ENCODE data around the gene EDAR. TPM values are rescaled to one million over a fixed set of nuclear protein-coding genes. Genes with fewer than 3 reads are reported as not detected.

EDAR gene
- polyA plus RNA-seq, 2 of the 4 experiments (the other 2 are of a cell fraction), result 0.05 to 0.26 TPM

DNA sequence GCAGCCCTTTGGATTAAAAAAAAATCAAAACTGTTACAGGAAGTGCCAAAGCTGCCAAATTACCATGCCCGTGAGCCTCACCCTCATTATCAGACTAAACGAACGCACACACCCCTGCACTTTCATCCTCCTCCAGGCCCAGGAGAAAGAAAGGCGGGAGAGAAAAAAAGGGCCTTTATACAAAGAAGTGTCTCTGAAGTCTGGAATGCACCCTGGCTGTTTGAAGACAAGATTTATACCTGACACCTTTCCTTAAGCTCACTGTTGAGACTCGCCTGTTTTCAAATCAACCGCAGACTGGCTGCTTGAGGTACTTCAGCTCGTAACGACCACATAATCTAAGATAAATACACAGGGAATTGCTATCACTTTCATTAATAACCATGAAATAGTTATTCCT lies 31.0 kb downstream of the EDAR start:
- CTCF ChIA-PET, result interaction anchor here (0.6 to 2.0 kb wide), 3 partner anchors 29 to 83 kb away, joined by 3 to 6 read pairs (median 4); partner anchors contain the start of gene EDAR
- ATAC-seq, result no peak
- POLR2A ChIA-PET, result no interaction called here

DNA sequence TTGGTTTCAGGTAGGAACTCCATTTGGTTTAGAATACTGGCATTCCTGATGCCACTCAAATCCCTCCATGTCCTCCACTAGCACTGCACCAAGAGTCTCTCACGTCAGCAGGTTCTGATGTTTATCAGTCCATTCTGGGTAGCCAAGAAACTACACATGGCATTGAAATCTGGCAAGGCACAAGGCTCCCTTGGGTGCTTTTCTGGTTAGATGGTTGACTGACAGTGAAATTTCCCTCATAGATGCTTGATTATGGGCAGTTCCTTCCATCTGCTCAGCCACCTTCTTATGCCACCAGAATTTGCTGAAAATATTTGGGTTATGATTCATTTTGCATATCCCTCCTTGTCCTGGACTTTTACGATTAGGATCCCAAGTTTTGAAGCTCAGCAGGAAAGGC lies 32.6 kb downstream of the EDAR start:
- FAIRE-seq (no peak), ATAC-seq (no peak), DNase-seq (ENCODE audit: low read depth in 1 of 2, low spot score in 1 of 2) (no peak)
- TF ChIP-seq EP300 (IDR thresholded peaks at IDR 0.05) (no peak), TP53 (CRISPR knock-in tag; IDR thresholded peaks at IDR 0.05) (no peak), EHMT2 (IDR thresholded peaks at IDR 0.05; ENCODE audit: low read depth) (no peak), HEYL (CRISPR knock-in tag; IDR thresholded peaks at IDR 0.05) (no peak), TFCP2L1 (CRISPR knock-in tag; IDR thresholded peaks at IDR 0.05) (no peak), HOXB13 (CRISPR knock-in tag; IDR thresholded peaks at IDR 0.05; ENCODE audit: low read depth) (no peak), RARB (CRISPR knock-in tag; IDR thresholded peaks at IDR 0.05) (no peak), GATA3 (IDR thresholded peaks at IDR 0.05; ENCODE audit: borderline replicate concordance) (no peak), ESRRA (IDR thresholded peaks at IDR 0.05; ENCODE audit: borderline replicate concordance, low read length) (no peak), SMC3 (IDR thresholded peaks at IDR 0.05) (no peak), NPAS2 (CRISPR knock-in tag; IDR thresholded peaks at IDR 0.05; ENCODE audit: borderline replicate concordance) (no peak), ELK1 (IDR thresholded peaks at IDR 0.05; ENCODE audit: low read depth, low read length) (no peak)
- TF ChIP-seq, protein P1, sequence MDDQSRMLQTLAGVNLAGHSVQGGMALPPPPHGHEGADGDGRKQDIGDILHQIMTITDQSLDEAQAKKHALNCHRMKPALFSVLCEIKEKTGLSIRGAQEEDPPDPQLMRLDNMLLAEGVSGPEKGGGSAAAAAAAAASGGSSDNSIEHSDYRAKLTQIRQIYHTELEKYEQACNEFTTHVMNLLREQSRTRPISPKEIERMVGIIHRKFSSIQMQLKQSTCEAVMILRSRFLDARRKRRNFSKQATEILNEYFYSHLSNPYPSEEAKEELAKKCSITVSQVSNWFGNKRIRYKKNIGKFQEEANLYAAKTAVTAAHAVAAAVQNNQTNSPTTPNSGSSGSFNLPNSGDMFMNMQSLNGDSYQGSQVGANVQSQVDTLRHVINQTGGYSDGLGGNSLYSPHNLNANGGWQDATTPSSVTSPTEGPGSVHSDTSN (IDR thresholded peaks at IDR 0.05), result no peak
- Histone ChIP-seq H3K4me1 (no peaks in the 10 kb centered on the region), H3K27ac (no peak overlapping the region), H3K9me3 (peaks cover 16% of the 10 kb centered on the region), H3K4me3 (no peak overlapping the region), H3K4me2 (no peak overlapping the region)
- 78% methylated on average over 2 of the region's 2 CpGs for WGBS (ENCODE audit: missing lambda C conversion rate)
- ChIA-PET POLR2A (no interaction called here), CTCF (no interaction called here)

More for the DNA sequence above, 31.0 kb downstream of the EDAR start:
- H3K27ac ChIP-seq, result no peak overlapping the region
- H3K4me2 ChIP-seq, result no peak overlapping the region
- no peak overlapping the region for H3K4me3 ChIP-seq
- WGBS (ENCODE audit: missing lambda C conversion rate), result 87% methylated on average over 8 of the region's 8 CpGs
- FAIRE-seq (no peak), DNase-seq (ENCODE audit: low read depth in 1 of 2, low spot score in 1 of 2) (no peak)
- H3K9me3 ChIP-seq, result peaks cover 5% of the 10 kb centered on the region; the same call in 1 of the 3 replicates
- TF ChIP-seq CEBPB (IDR thresholded peaks at IDR 0.05), result no peak
- TF ChIP-seq CHD4 (IDR thresholded peaks at IDR 0.05; ENCODE audit: borderline replicate concordance), result no peak
- TF ChIP-seq SREBF2 (IDR thresholded peaks at IDR 0.05), result no peak
- TF ChIP-seq ZSCAN20 (CRISPR knock-in tag; IDR thresholded peaks at IDR 0.05), result no peak
- no peak for TF ChIP-seq HDAC2 (IDR thresholded peaks at IDR 0.05)
- no peak for TF ChIP-seq HOXA7 (CRISPR knock-in tag; IDR thresholded peaks at IDR 0.05)
- no peak for TF ChIP-seq KDM1A (IDR thresholded peaks at IDR 0.05; ENCODE audit: low read depth)
- no peaks in the 10 kb centered on the region for H3K4me1 ChIP-seq

- POLR2A ChIA-PET, result no interaction called here
- Histone ChIP-seq H3K4me2 (no peak overlapping the region), H3K27ac (no peak overlapping the region), H3K4me3 (no peak overlapping the region), H3K4me1 (no peaks in the 10 kb centered on the region), H3K9me3 (peaks cover 35% of the 10 kb centered on the region)
- TF ChIP-seq NR3C1 (IDR thresholded peaks at IDR 0.05) (no peak), CBX2 (IDR thresholded peaks at IDR 0.05; ENCODE audit: borderline replicate concordance, low read depth) (no peak), GATA3 (IDR thresholded peaks at IDR 0.05; ENCODE audit: borderline replicate concordance) (no peak), HOXA7 (CRISPR knock-in tag; IDR thresholded peaks at IDR 0.05) (no peak), ATOH8 (CRISPR knock-in tag; IDR thresholded peaks at IDR 0.05; ENCODE audit: low read depth) (no peak), E2F6 (IDR thresholded peaks at IDR 0.05; ENCODE audit: borderline replicate concordance, low read depth) (no peak), NPAS2 (CRISPR knock-in tag; IDR thresholded peaks at IDR 0.05; ENCODE audit: borderline replicate concordance) (no peak), HEYL (CRISPR knock-in tag; IDR thresholded peaks at IDR 0.05) (no peak), JUN (IDR thresholded peaks at IDR 0.05) (no peak), RCOR1 (IDR thresholded peaks at IDR 0.05; ENCODE audit: low read depth, low read length) (no peak), SREBF2 (IDR thresholded peaks at IDR 0.05) (no peak), BHLHE40 (IDR thresholded peaks at IDR 0.05; ENCODE audit: low read depth, low read length) (no peak), CHD4 (IDR thresholded peaks at IDR 0.05; ENCODE audit: borderline replicate concordance) (no peak), TP53 (CRISPR knock-in tag; IDR thresholded peaks at IDR 0.05) (no peak), MAFK (IDR thresholded peaks at IDR 0.05; ENCODE audit: partially characterized antibody) (no peak), RAD21 (conservative IDR thresholded peaks at IDR 0.05 in 1 of 2, IDR thresholded peaks at IDR 0.05 in 1 of 2) (no peak)
- TF ChIP-seq, protein P1 (IDR thresholded peaks at IDR 0.05), result no peak
- FAIRE-seq, result no peak
- 0 out of 6 replicates have a peak, but pooled peaks of 1 of the 2 experiments have one; percentile 30 for ATAC-seq
- WGBS (ENCODE audit: missing lambda C conversion rate), result 25% methylated on average over 4 of the region's 4 CpGs
- no peak for DNase-seq (ENCODE audit: low read depth in 1 of 2, low spot score in 1 of 2)
- CTCF ChIA-PET, result interaction anchor here (0.9 to 1.8 kb wide), 5 partner anchors 20 to 51 kb away, joined by 3 read pairs; partner anchors contain the start of gene EDAR
These were observed 38.5 kb downstream of the EDAR start for GRCh38 chr2:108950369-108951135.
